HG03108 (cell line): ENCODE measurements around the gene GRAMD2B.
"Not testable (repeated sequence)": the region's sequence is repeated elsewhere in the genome, so short reads cannot be mapped to it uniquely, and the experiment has no call there.

Experiments
- ATAC-seq: cut with Tn5 transposase; IDR thresholded peaks from one replicate; pipeline ENCODE4 v1.9.1; 2021; ENCODE audit warnings: moderate library complexity; ENCODE audit not compliant: unreplicated experiment

GRAMD2B gene

GRCh38 chr5:126508251-126508961 lies 85.2 kb downstream of the GRAMD2B start:
- ATAC-seq: no peak

- ATAC-seq: no peak
These were observed 85.7 kb downstream of the GRAMD2B start for GRCh38 chr5:126508962-126509279.

GRCh38 chr5:126509339-126509738 lies 86.1 kb downstream of the GRAMD2B start:
- no peak for ATAC-seq

GRCh38 chr5:126511961-126512360 lies 88.8 kb downstream of the GRAMD2B start:
- ATAC-seq: no peak

GRCh38 chr5:126512451-126512850 lies 89.2 kb downstream of the GRAMD2B start:
- ATAC-seq: no peak

GRCh38 chr5:126513302-126513701 lies 90.1 kb downstream of the GRAMD2B start:
- ATAC-seq: no peak

GRCh38 chr5:126513703-126514102 lies 90.5 kb downstream of the GRAMD2B start:
- ATAC-seq: no peak

- ATAC-seq: no peak
These were observed 90.9 kb downstream of the GRAMD2B start for GRCh38 chr5:126514131-126514557.

- ATAC-seq: no peak
These were observed 91.4 kb downstream of the GRAMD2B start for GRCh38 chr5:126514558-126515141.

- no peak for ATAC-seq
These were observed 92.1 kb downstream of the GRAMD2B start for GRCh38 chr5:126515337-126515736.

- ATAC-seq: no peak
These were observed 92.9 kb downstream of the GRAMD2B start for GRCh38 chr5:126516133-126516532.

GRCh38 chr5:126516852-126517251 lies 93.6 kb downstream of the GRAMD2B start:
- no peak for ATAC-seq

- ATAC-seq: not testable (repeated sequence)
These were observed 96.0 kb downstream of the GRAMD2B start for GRCh38 chr5:126519223-126519622.

- no peak for ATAC-seq
These were observed 96.7 kb downstream of the GRAMD2B start for GRCh38 chr5:126519637-126520592.

- no peak for ATAC-seq
These were observed 97.4 kb downstream of the GRAMD2B start for GRCh38 chr5:126520593-126520953.

GRCh38 chr5:126521130-126521529 lies 97.9 kb downstream of the GRAMD2B start:
- no peak for ATAC-seq

- ATAC-seq: no peak
These were observed 100.8 kb downstream of the GRAMD2B start for GRCh38 chr5:126523818-126524510.

GRCh38 chr5:126525630-126526245 lies 102.5 kb downstream of the GRAMD2B start:
- no peak for ATAC-seq

- ATAC-seq: no peak
These were observed 103.3 kb downstream of the GRAMD2B start for GRCh38 chr5:126526493-126526892.

- ATAC-seq: no peak
These were observed 103.9 kb downstream of the GRAMD2B start for GRCh38 chr5:126527158-126527557.

- no peak for ATAC-seq
These were observed 104.7 kb downstream of the GRAMD2B start for GRCh38 chr5:126527892-126528291.
